GM21390 (cell line): ENCODE results near the gene RAB6B.

ENCODE experiments used
- ATAC-seq: cut with Tn5 transposase; IDR thresholded peaks from one replicate; pipeline ENCODE4 v1.9.1; 2021; ENCODE audit not compliant: unreplicated experiment

Gene RAB6B

GRCh38 chr3:133860519-133860918 lies 35.2 kb downstream of the RAB6B start:
- no peak for ATAC-seq

- ATAC-seq, result no peak
Measured at GRCh38 chr3:133859381-133860234, 36.1 kb downstream of the RAB6B start.

- ATAC-seq, result no peak
Measured at GRCh38 chr3:133857767-133858166, 37.9 kb downstream of the RAB6B start.

GRCh38 chr3:133856316-133856715 lies 39.4 kb downstream of the RAB6B start:
- ATAC-seq, result no peak

- no peak for ATAC-seq
Measured at GRCh38 chr3:133855772-133856171, 39.9 kb downstream of the RAB6B start.

GRCh38 chr3:133855002-133855370 lies 40.7 kb downstream of the RAB6B start:
- no peak for ATAC-seq

GRCh38 chr3:133854264-133855001 lies 41.2 kb downstream of the RAB6B start:
- ATAC-seq, result no peak

- no peak for ATAC-seq
Measured at GRCh38 chr3:133853925-133854227, 41.8 kb downstream of the RAB6B start.

- no peak for ATAC-seq
Measured at GRCh38 chr3:133853063-133853924, 42.4 kb downstream of the RAB6B start.

GRCh38 chr3:133851931-133852330 lies 43.8 kb downstream of the RAB6B start:
- ATAC-seq, result no peak

- peak; percentile 49 for ATAC-seq
Measured at GRCh38 chr3:133851266-133851906, 44.3 kb downstream of the RAB6B start.

GRCh38 chr3:133850034-133850433 lies 45.6 kb downstream of the RAB6B start:
- ATAC-seq, result no peak

- ATAC-seq, result no peak
Measured at GRCh38 chr3:133849346-133849745, 46.3 kb downstream of the RAB6B start.

GRCh38 chr3:133845127-133845526 lies 50.6 kb downstream of the RAB6B start:
- ATAC-seq, result no peak

GRCh38 chr3:133843634-133844033 lies 52.0 kb downstream of the RAB6B start:
- ATAC-seq, result no peak

- no peak for ATAC-seq
Measured at GRCh38 chr3:133842158-133842557, 53.5 kb downstream of the RAB6B start.

GRCh38 chr3:133841196-133841595 lies 54.5 kb downstream of the RAB6B start:
- no peak for ATAC-seq

GRCh38 chr3:133840767-133841166 lies 54.9 kb downstream of the RAB6B start:
- ATAC-seq, result no peak

GRCh38 chr3:133840055-133840737 lies 55.5 kb downstream of the RAB6B start:
- no peak for ATAC-seq
